ENCODE results near the gene SEMA6B.

SEMA6B gene

DNA sequence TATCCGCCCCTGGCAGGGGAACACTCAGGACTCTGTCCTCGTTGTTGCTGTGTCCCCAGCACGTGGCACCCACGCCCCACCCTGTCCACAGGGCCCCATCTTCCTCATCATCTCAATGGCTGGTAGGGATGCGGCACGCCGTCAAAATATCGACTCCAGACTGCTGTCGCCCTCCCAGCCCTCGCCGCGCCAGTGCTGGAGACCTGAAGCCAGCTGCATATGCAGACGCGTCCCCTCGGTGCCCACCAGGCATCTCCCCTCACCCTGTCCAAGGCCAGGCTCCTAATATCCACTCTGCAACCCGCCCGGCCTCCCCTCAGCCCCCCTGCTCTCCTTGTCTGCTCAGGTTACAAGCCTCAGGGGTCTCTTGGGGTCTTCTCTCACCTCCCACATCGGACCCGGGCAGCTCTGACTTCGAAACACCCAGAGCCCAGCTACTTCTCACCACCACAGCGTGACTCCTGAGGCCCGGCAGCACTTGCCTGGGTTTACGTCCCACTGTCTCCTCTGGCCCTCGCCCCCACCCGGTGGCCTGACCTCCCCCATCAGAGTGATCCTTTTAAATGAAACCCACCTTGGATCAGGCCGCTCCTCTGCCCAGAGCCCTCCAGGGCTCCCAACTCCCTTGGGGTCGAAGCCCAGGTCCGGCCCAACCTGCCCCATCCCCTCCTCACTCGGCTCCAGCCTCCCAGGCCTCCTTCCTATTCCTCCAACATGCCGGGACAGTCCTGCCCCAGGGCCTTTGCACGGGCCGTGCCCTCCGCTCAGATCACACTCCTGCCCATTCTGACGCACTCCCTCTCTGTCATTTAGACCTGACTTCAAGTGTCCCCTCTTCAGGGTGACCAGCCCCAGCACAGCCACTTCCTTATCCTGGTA is 53.7 kb downstream of the SEMA6B start:
- no peak for DNase-seq

GRCh38 chr19:4504891-4505569 is 54.5 kb downstream of the SEMA6B start:
- DNase-seq: no peak

- no peak for DNase-seq
Measured at GRCh38 chr19:4504297-4504701, 55.2 kb downstream of the SEMA6B start.

GRCh38 chr19:4503825-4504170 is 55.7 kb downstream of the SEMA6B start:
- no peak for DNase-seq

GRCh38 chr19:4503132-4503824 is 56.2 kb downstream of the SEMA6B start:
- DNase-seq: no peak

GRCh38 chr19:4502282-4503131 is 57.0 kb downstream of the SEMA6B start:
- DNase-seq: no peak

- DNase-seq: no peak
Measured at GRCh38 chr19:4501691-4502090, 57.8 kb downstream of the SEMA6B start.

DNA sequence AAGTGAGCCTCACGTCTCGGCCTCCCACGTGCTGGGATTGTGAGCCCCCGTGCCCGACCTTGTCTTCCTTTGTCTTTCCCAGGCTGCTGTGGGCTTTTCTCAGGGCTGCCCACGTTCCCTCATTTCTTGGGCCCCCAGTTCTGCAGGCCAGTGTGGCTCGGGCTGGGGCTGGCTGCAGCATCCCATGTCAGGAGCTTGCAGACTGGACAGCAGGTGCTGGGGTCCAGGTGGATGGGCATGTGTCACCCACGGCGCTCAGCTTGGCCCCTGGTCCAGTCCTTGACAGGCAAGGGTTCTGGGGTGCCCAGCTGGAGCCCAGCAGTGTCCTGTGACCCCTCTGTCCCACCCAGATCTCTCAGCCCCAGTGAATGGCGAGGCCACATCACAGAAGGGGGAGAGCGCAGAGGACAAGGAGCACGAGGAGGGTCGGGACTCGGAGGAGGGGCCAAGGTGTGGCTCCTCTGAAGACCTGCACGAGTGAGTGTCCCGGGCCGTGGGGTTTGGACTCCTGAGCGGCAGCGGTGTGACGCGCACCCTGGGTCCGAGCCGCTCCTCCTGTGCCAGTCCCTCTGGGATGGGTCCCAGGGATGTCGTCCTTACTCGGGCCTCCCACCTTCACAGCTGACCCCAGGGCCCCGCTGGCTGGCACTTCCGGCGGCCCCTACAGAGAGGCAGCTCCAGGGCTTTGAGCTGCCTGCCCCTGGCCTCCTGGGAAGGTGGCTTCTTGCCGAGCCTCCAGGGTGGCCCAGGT is 58.5 kb downstream of the SEMA6B start:
- no peak for DNase-seq

- DNase-seq: no peak
Measured at GRCh38 chr19:4499855-4500254, 59.6 kb downstream of the SEMA6B start.

DNA sequence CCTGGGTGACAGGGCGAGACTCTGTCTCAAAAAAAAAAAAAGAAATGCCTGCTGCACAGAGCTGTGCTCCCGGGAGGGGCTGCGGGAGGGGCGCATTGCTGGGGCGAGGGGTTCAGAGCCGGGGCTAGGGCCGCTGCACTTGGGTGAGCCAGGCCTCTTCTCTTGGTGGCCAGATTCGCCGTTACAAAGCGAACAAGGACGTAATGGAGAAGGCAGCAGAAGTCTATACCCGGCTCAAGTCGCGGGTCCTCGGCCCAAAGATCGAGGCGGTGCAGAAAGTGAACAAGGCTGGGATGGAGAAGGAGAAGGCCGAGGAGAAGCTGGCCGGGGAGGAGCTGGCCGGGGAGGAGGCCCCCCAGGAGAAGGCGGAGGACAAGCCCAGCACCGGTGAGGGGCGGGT is 60.2 kb downstream of the SEMA6B start:
- DNase-seq: no peak

GRCh38 chr19:4498694-4499093 is 60.8 kb downstream of the SEMA6B start:
- DNase-seq: no peak

- no peak for DNase-seq
Measured at GRCh38 chr19:4497770-4498389, 61.6 kb downstream of the SEMA6B start.

- no peak for DNase-seq
Measured at GRCh38 chr19:4496304-4496703, 63.2 kb downstream of the SEMA6B start.

- no peak for DNase-seq
Measured at GRCh38 chr19:4495471-4495870, 64.0 kb downstream of the SEMA6B start.

DNA sequence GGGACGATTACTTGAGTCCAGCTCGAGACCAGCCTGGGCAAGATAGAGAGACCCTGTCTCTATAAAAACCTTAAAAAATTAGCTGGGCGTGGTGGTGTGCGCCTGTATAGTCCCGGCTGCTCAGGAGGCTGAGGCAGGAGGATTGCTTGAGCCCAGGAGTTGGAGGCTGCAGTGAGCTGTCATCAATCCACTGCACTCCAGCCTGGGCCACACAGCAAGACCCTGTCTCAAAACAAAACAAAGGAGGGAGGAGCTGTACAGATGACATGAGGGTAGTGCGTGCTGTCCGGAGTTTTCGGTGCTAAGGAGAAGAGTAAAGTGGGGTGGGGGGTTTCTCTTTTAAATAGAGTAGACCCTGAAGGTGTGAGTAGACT is 64.8 kb downstream of the SEMA6B start:
- no peak for DNase-seq

DNA sequence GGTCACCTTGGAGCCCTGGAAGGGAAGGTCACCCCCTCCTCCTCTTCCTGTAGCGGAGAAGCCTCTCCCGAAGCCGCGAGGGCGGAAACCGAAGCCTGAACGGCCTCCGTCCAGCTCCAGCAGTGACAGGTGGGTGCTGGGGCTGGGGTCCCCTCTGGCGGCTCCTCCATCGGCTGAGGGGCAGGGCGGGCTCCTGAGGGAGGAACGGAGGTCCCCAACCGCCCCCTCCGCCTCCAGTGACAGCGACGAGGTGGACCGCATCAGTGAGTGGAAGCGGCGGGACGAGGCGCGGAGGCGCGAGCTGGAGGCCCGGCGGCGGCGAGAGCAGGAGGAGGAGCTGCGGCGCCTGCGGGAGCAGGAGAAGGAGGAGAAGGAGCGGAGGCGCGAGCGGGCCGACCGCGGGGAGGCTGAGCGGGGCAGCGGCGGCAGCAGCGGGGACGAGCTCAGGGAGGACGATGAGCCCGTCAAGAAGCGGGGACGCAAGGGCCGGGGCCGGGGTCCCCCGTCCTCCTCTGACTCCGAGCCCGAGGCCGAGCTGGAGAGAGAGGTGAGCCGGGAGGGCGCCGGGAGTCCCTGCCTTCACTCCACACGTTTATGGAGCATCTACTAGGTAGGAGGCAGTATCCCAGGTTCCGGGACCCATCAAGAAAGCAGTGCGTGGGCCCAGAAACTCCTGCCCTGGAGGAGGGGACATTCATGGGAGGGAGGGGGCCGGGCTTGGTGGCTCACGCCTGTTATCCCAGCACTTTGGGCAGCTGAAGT is 65.4 kb downstream of the SEMA6B start:
- no peak for DNase-seq

GRCh38 chr19:4493104-4493928 is 66.2 kb downstream of the SEMA6B start:
- no peak for DNase-seq

Data from CD4-positive, alpha-beta T cell treated with Interleukin-12 subunit alpha and Interleukin-12 subunit beta, for 1 hour (primary cell).